ENCODE data around the gene ZNF701. TPM values are rescaled to one million over a fixed set of nuclear protein-coding genes. Genes with fewer than 3 reads are reported as not detected.
A peak's percentile ranks its signal among the peaks of the same experiment; 100 is the strongest.
"Not testable (repeated sequence)": the region's sequence is repeated elsewhere in the genome, so short reads cannot be mapped to it uniquely, and the experiment has no call there.

Gene ZNF701
- total RNA-seq, 1 experiment from 2014 or later, result 24.4 TPM

DNA sequence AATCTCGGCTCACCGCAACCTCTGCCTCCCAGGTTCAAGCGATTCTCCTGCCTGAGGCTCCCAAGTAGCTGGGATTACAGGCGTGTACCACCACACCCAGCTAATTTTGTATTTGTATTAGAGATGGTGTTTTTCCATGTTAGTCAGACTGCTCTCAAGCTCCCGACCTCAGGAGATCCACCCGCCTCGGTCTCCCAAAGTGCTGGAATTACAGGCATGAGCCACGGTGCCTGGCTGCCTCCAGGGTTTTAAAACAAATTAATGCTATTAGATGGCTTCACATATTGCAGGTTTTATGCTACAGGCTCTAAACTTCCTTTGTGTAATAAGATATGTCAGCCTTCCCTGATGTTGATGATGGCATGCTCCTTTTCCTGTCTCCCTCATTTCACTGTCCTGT is 8.5 kb upstream of the ZNF701 start:
- H3K36me3 Mint-ChIP-seq (ENCODE audit: insufficient read depth in 1 of 3, low read depth in 3 of 3), result peaks cover 25 to 40% (median 32%) of the 10 kb centered on the region in 3 experiments
- not testable (repeated sequence) for H3K56ac ChIP-seq (ENCODE audit: insufficient read length, low read depth, low read length); H3K27ac ChIP-seq (ENCODE audit: insufficient read length, low read depth, low read length); H2BK120ac ChIP-seq (ENCODE audit: low read depth, low read length, poor library complexity, severe bottlenecking); H3K79me2 ChIP-seq (ENCODE audit: insufficient read depth, low read length); H2BK15ac ChIP-seq (ENCODE audit: low read depth, low read length); H3K4me3 Mint-ChIP-seq; H3K4me1 ChIP-seq (ENCODE audit: insufficient read depth, low read length); H3K14ac ChIP-seq (ENCODE audit: insufficient read depth, low read length); H3K79me1 ChIP-seq (ENCODE audit: insufficient read depth, low read depth, low read length, poor library complexity, severe bottlenecking); H4K5ac ChIP-seq (ENCODE audit: insufficient read length, low read depth, low read length); H2BK12ac ChIP-seq (ENCODE audit: insufficient read length, low read depth, low read length); H3K9me3 ChIP-seq (ENCODE audit: control insufficient read depth, low read depth, low read length); H4K8ac ChIP-seq (replicated peaks; ENCODE audit: insufficient read length, low read depth, low read length); H3K4ac ChIP-seq (ENCODE audit: low read depth, low read length); H4K91ac ChIP-seq (ENCODE audit: insufficient read length, low read depth, low read length); DNase-seq; H3K18ac ChIP-seq (ENCODE audit: insufficient read length, low read depth, low read length); H3T11ph ChIP-seq (ENCODE audit: low read length); H3K4me2 ChIP-seq (ENCODE audit: insufficient read depth, insufficient read length, low read length); H2BK5ac ChIP-seq (ENCODE audit: insufficient read length, low read length); H3K23me2 ChIP-seq (ENCODE audit: insufficient read length, low read depth, low read length, poor library complexity, severe bottlenecking); H4K20me1 ChIP-seq (ENCODE audit: control insufficient read depth, insufficient read depth, insufficient read length); H3K23ac ChIP-seq (ENCODE audit: insufficient read length, low read depth, low read length); H3K27me3 Mint-ChIP-seq (ENCODE audit: low read depth); H2AK5ac ChIP-seq (ENCODE audit: insufficient read length, low read length); H2AFZ ChIP-seq (ENCODE audit: low read length); H3K27me3 ChIP-seq (ENCODE audit: insufficient read depth, low read length); H3K9ac ChIP-seq (ENCODE audit: extremely low read depth, insufficient read length, low read length); H2BK20ac ChIP-seq (ENCODE audit: low read depth, low read length, poor library complexity, severe bottlenecking)
- peaks cover 8 to 12% of the 10 kb centered on the region in 2 experiments; a peak in 4 of 5 replicates for H3K9me3 Mint-ChIP-seq
- H3K4me1 Mint-ChIP-seq, result peaks cover 34 to 42% of the 10 kb centered on the region in 2 experiments
- H3K27ac Mint-ChIP-seq, result peak overlapping the region in 1 of 3 experiments; percentile 14; a peak in 2 of 7 replicates
- WGBS (ENCODE audit: extremely low coverage, insufficient read length, low lambda C conversion rate), result no CpG with 5 or more reads among the region's 8 CpGs
